Hepatocyte (in vitro differentiated cells): Measurements from ENCODE around the gene SBF2.

ENCODE experiments used
- CTCF ChIP-seq: fragments of 200-600 bp; sonication (generic); IDR thresholded peaks from 2 replicates; pipeline ENCODE4 v1.5.1; 2016; ENCODE audit warnings: antibody characterized with exemption, mild to moderate bottlenecking; ENCODE audit not compliant: poor library complexity
- EZH2 ChIP-seq: fragments of 200-600 bp; sonication (generic); IDR thresholded peaks from 2 replicates; pipeline ENCODE4 v1.6.1; 2016; ENCODE audit warnings: antibody characterized with exemption, mild to moderate bottlenecking, borderline replicate concordance
- EZH2phosphoT487 ChIP-seq: fragments of 200-600 bp; sonication (generic); IDR thresholded peaks from one replicate; pipeline ENCODE4 v1.6.1; 2018; ENCODE audit warnings: antibody characterized with exemption, mild to moderate bottlenecking, low read depth, moderate library complexity; ENCODE audit not compliant: unreplicated experiment, severe bottlenecking

GRCh38 chr11:9982127-9982795 lies 311.8 kb downstream of the SBF2 start:
- TF ChIP-seq CTCF (no peak), EZH2phosphoT487 (no peak), EZH2 (no peak)
